ENCODE measurements around the gene IBTK.
"Not testable (repeated sequence)": the region's sequence is repeated elsewhere in the genome, so short reads cannot be mapped to it uniquely, and the experiment has no call there.

The IBTK gene, protein sequence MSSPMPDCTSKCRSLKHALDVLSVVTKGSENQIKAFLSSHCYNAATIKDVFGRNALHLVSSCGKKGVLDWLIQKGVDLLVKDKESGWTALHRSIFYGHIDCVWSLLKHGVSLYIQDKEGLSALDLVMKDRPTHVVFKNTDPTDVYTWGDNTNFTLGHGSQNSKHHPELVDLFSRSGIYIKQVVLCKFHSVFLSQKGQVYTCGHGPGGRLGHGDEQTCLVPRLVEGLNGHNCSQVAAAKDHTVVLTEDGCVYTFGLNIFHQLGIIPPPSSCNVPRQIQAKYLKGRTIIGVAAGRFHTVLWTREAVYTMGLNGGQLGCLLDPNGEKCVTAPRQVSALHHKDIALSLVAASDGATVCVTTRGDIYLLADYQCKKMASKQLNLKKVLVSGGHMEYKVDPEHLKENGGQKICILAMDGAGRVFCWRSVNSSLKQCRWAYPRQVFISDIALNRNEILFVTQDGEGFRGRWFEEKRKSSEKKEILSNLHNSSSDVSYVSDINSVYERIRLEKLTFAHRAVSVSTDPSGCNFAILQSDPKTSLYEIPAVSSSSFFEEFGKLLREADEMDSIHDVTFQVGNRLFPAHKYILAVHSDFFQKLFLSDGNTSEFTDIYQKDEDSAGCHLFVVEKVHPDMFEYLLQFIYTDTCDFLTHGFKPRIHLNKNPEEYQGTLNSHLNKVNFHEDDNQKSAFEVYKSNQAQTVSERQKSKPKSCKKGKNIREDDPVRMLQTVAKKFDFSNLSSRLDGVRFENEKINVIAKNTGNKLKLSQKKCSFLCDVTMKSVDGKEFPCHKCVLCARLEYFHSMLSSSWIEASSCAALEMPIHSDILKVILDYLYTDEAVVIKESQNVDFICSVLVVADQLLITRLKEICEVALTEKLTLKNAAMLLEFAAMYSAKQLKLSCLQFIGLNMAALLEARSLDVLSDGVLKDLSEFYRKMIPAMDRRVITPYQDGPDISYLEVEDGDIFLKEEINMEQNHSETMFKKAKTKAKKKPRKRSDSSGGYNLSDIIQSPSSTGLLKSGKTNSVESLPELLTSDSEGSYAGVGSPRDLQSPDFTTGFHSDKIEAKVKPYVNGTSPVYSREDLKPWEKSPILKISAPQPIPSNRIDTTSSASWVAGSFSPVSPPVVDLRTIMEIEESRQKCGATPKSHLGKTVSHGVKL (N-terminal part only)

DNA sequence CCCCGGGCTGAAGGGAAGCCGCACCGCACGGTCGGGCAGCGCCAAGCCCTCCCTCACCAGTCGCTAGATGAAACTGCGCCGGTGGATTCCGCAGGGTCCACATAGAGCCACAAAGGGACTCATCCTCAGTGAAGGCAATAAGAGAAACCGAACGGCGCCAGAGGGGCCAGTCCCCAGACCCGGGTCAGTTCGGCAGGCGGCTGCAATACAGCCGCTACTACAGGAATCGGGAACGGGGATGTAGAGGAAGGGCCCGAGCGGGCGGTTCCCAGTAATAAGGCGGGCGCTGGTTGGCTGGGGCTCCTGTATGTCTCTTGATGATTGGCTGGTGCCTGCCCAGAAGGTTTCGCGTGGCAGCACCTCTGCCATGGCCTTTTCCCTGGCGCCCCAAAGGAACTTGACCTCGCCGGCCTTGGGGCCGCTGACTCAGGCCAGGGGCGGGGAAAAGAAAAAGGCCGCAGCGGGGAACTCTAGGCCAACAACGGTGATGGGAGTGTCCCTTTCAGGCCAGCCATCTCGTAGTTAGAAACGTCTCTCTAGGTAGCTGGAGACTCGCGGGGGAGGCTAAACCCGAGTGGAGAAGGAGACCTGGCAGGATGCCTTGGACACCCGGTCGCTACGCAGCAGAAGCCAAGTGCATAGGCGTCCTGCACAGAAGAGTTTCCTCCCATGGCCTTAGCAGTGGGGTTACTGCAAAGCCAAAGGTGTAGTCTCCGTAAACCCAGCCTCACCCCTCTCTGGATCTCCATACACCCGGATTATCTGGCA, at the start of gene IBTK:
Gene IBTK, minus strand, starts transcription at position 240 of the 768 bp plus-strand sequence. CDS start 7,258 bp downstream, outside the sequence.
- FAIRE-seq (no peak), DNase-seq (ENCODE audit: insufficient read length, low spot score) (peak; percentile 94)

DNA sequence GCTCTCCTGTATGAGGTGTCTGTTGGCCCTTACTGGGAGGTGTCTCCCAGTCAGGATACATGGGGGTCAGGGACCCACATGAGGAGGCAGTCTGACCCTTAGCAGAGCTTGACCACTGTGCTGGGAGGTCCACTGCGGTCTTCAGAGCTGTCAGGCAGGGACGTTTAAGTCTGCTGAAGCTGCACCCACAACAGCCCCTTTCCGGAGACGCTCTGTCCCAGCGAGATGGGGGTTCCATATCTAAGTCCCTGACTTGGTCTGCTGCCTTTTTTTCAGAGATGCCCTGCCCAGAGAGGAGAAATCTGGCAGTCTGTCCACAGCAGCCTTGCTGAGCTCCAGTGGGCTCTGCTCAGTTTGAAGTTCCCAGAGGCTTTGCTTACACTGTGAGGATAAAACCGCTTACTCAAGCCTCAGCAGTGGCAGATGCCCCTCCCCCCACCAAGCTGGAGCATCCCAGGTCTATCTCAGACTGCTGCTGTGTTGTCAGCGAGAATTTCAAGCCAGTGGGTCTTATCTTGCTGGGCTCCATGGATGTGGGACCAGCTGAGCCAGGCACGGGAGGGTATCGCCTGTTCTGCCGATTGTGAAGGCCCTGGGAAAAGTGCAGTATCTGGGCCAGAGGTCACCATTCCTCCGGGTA, 36.3 kb upstream of the IBTK start:
- DNase-seq (ENCODE audit: insufficient read length, low spot score), result no peak
- no peak for FAIRE-seq

DNA sequence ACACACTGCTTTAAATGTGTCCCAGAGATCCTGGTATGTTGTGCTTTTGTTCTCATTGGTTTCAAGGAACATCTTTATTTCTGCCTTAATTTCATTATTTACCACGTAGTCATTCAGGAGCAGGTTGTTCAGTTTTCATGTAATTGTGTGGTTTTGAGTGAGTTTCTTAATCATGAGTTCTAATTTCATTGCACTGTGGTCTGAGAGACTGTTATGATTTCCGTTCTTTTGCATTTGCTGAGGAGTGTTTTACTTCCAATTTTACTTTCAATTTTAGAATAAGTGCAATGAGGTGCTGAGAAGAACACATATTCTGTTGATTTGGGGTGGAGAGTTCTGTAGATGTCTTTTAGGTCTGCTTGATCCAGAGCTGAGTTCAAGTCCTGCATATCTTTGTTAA, 34.0 kb upstream of the IBTK start:
- not testable (repeated sequence) for FAIRE-seq; DNase-seq (ENCODE audit: insufficient read length, low spot score)

DNA sequence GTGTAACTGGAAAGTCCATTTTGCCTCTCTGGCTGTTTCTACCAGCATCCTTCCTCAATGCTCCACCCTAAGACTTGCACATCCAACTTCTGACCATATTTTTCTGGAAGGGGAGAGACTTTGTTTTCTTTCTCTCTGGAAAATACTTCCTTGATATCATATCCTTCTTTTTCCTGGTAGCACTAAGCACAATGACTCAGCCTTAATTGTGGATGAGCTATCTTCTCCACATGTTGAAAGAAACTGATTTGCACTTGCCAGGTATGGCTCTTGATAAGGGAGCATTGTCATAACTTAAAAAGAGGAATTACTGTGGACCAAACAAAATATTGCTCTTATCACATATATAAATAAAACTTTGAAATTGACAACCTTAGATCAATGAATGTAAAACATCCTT, 30.1 kb upstream of the IBTK start:
- DNase-seq (ENCODE audit: insufficient read length, low spot score), result no peak
- no peak for FAIRE-seq

DNA sequence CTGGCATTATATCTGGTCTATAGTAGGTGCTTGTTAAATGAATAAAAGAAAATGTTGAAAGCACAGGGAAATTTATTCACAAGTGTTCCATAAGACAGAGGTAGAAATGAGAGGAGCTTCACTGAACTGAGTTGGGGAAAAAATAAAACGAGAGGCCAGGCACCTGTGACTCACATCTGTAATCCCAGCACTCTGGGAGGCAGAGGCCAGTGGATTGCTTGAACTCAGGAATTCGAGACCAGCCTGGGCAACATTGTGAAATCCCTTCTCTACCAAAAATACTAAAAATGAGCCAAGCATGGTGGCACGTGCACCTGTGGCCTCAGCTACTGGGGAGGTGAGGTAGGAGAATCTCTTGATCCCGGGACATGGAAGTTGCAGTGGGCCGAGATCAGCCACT, 28.1 kb upstream of the IBTK start:
- DNase-seq (ENCODE audit: insufficient read length, low spot score), result no peak
- no peak for FAIRE-seq

DNA sequence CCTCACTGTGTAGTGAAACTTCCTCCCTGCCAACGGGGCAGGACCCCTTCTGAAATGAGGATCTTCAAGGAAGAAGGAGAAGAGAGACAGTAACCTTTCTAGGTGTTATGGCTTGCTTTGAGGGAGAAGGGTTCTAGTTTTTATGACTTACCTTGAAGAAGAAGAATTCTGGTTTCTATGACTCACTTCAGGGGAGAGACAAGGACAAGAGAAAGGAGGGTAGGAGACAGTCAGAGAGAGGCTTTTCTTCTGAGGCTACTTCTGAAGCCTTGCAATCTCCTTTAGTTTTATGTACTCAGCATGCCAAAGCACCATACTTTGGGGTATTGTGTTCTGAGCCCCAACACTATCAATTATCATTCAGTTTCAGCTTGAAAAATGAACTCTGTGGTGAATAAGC, 25.8 kb upstream of the IBTK start:
- no peak for DNase-seq (ENCODE audit: insufficient read length, low spot score)
- no peak for FAIRE-seq

DNA sequence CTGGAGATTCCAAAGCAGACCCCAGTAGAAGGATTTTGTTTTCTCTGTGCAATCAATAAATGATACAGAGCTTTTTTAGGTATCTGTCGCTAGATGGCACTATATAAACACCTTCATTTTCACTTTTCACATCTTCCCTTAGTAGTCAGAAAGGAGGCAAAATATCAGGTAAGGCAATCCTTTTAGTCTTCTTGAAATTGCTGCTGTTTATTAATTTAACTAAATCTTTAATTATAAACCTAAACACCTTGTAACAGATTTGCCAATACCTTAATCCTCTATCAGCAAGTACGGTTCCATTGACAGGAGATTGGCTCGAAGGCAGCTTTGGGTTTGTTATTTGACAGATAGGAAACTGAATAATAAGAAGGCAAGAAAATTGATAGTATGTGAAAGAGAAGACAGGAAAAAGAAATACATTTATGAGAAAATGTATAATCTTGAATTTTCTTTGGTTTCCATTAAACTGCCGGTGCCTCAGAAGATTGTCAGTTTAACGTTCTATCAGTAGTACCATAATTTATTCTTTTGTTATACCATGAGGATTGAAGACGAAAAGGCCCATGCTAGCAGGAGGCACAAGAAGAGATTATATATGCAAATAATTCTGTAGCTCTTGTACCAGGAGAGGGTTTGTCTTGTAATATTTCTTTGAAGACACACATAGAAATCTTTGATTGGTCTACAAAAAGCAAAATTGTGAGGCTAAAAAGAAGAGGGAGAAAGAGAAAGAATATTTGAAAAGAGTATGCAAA, 23.5 kb upstream of the IBTK start:
- peak; percentile 30 for DNase-seq (ENCODE audit: insufficient read length, low spot score)

DNA sequence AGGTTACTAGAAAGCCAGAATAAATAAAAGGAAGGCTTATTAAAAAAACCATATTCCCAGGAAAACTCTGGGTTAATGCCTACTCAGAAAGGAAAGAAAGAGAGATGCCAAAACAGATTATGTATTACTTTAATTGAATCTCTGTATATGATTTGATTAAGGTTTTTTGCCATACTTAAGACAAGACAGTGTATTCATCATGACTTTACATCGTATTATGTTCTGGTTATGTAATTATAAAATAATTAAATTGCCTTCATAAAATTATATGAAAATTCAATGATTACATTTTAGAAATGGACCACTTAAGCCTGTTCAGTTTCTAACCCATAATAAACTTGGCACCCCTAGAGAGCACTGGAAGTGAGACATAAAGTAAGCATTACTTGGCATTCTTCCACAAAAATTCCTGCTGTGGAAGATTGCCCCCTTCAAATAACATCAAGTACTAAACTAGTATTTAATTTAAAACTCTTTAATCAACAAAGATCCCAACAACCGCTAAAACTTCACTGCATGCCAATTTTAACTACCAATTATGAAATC, 20.8 kb upstream of the IBTK start:
- FAIRE-seq (no peak), DNase-seq (ENCODE audit: insufficient read length, low spot score) (no peak)

More for the DNA sequence above, 23.5 kb upstream of the IBTK start:
- no peak for FAIRE-seq

DNA sequence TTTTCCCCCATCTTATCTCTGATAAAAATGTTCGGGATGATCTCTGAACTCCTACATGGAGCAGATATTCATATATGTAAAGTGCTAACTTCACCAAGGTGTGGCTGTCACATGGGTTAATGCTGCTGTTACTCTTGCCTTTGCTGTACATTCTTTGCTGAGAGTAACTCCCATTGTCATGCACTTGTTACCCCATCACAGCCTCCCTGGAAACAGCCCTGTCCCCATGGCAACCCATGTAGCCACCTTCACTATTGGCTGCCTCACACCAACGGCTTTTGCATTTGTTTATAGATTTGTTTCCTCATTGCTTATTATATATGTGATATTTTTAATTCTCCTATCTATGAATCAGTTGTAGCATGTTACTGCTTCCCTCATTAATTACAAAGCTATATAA, 17.3 kb upstream of the IBTK start:
- DNase-seq (ENCODE audit: insufficient read length, low spot score), result no peak
- FAIRE-seq, result no peak

DNA sequence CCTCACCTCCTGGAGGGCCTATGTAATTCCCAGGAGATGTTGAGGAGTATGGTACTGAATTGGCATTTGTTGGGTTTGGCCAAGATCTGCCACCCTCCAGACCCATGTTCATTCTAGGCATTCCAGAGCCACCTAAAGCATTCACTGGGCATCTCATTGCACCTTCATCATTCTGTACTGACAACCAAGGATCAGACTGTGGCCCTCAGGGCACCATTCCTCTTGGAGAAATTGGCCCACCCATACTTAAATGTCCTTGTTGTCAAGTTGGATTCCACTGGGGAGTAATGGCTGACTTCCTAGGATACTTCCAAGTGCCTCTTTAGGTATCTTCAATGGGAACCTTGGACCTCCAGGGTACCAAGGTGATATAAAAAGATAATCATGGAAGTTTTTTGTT, 16.8 kb upstream of the IBTK start:
- no peak for DNase-seq (ENCODE audit: insufficient read length, low spot score)
- no peak for FAIRE-seq

DNA sequence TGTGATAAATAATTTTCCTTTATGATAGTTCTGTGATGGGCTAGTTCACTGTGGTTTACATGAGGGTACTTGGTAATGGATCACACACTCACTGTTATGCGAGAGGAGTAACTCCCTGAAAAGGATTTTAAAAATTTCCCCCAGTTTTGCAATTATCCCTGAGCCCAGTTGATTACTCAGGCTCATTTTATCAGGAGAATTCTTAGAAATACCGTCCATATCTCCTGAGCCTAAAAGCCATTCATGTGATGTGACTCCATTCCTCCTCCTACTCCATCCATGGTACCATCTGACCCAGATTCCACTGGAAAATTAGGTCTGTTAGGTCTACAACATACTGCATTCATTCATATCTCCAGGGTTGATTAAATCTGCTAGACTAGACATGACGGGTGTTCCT, 16.4 kb upstream of the IBTK start:
- FAIRE-seq, result no peak
- no peak for DNase-seq (ENCODE audit: insufficient read length, low spot score)

DNA sequence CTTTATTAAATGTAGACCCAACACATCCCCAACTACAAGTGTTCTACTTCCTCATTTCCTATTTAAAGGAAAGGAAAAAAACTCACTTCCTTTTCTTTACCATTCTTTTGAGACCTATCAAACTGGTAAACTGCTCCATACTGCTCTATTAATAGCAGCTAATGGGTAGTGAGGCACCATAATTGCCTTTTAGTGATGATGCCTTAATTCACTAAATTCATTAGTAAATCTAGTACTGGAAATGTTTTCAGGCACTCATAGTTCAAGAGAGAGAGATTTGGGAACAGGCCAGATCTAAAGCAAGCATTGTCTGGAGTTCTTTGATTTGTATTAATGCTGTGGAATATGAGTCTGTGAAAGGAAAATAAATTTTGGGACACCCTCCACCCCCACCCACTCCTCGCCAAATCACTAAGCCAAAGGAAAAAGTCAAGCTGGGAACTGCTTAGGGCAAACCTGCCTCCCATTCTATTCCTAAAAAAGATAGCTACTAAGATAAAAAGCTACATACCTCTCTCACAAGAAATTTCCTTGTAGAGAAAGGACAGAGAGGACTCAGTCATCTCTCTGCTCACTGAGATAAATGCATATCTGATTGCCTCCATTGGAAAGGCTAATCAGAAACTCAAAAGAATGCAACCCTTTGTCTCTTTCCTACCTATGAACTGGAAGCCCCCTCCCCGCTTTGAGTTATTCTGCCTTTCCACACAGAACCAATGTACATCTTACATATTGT, 13.6 kb upstream of the IBTK start:
- FAIRE-seq (no peak), DNase-seq (ENCODE audit: insufficient read length, low spot score) (no peak)

DNA sequence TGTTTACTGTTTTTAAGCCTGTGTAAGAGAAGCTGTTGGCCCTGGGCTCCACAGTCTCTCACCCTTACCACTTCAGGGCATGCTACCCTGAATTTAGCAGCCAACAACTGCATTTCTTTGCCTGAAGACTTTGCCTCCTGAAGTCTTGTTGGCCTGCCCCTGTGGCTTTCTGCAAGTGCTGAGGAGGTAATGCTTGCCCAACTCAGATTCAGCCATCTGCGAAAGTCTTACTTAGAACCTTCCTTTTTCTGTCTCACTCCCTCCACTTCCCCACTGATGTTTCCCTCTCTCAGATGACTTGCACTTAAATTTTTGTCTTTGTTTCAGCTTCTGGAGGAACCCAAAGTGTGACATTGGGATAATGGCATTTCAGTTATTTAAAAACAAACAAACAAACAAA, 11.8 kb upstream of the IBTK start:
- DNase-seq (ENCODE audit: insufficient read length, low spot score) (no peak), FAIRE-seq (no peak)

DNA sequence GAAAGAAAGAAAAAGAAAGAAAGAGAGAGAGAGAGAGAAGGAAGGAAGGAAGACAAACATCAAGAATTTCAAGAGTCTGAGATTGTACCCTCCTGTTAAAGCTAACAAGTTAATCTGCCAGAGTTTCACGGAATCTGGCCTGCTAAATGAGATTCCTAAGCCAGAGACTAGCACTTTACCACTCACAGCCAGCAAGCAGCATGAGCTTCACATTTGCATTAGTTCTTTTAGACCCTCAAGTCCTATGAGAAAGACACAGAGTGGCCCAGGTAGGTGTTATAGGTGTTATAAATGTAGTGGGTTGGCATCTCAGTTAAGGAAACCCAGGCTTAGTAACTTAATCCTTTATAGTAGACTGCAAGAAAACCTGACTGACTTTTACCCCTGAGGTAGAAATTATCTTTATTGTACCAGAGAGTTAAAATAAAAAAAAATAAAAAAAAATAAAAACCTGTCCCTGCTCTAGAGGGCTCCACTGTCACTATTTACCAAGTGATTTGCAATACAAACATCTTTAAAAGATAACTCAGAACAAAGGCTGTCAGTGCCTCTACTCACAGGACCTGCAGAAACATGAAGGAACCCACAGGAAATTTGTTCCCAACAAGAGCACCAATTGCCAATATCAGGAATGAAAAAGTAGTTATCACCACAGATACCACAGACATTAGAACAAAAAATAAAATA, 9.7 kb upstream of the IBTK start:
- DNase-seq (ENCODE audit: insufficient read length, low spot score), result no peak
- no peak for FAIRE-seq

DNA sequence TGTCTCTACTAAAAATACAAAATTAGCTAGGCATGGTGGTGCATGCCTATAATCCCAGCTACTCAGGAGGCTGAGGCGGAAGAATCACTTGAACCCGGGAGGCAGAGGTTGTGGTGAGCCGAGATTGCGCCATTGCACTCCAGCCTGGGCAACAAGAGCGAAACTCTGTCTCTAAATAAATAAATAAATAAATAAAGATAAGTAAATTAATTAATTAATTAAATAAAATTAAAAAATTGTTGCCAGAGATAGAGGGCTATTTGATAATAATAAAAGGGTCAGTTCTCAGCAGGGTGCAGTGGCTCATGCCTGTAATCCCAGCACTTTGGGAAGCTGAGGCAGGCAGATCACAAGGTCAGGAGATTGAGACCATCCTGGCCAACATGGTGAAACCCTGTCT, 7.2 kb upstream of the IBTK start:
- DNase-seq (ENCODE audit: insufficient read length, low spot score); FAIRE-seq: not testable (repeated sequence)

DNA sequence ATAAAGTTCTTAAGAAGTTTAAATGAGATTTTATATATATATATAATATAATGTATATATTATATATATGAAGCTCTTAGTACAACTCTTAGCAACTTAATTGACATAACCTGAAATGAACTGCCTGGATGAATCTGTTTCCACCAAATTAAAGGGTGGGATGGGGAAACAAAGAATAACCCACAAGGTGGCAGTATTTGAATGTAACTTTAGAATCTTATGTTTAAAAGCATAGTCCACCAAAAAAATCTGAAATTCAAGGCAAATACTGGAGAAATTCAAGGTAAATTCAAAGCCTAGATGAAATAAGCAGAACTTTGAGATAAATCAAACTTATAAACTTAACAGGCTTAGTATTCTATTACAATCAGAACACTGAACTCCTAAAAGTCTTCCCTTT, 4.4 kb upstream of the IBTK start:
- peak; percentile 29 for DNase-seq (ENCODE audit: insufficient read length, low spot score)
- FAIRE-seq, result no peak

DNA sequence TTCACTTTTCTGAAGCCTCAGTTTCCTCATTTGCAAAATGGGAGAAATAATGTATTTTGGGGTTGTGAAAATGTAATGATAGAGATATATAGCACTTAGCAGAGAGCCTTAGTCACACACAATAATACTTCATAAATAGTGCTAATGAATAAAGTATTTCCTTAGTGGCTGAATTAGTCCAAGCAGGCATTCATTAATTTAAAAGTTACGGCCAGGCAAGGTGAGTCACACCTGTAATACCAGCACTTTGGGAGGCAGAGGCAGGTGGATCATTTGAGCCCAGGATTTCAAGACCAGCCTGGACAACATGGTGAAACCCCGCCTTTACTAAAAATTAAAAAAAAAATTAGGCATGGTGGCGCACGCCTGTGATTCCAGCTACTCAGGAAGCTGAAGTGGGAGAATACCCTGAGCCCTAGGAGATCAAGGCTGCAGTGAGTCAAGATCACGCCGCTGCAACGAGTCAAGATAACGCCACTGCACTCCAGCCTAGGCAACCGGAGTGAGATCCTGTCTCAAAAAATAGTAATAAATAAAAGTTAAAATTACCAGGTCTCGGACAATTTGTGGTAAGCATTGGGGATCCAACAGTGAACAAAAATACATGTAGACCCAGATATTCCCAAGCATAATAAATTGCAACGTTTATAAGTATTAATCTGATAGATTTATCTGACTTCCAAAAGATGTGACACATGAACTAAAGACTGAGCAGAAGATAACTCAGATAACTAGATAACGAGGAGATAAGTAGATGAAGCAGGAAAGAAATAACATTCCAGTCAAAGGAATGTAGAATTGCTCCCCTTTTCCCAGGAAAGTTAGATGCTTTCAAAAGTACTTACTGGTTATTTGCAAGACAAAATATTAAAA, 2.1 kb upstream of the IBTK start:
- no peak for DNase-seq (ENCODE audit: insufficient read length, low spot score)
- FAIRE-seq, result no peak

Measured in HTR-8/SVneo (cell line).